Liver (tissue), 9 donors: ENCODE results near the gene SPECC1. TPM values are rescaled to one million over a fixed set of nuclear protein-coding genes. Genes with fewer than 3 reads are reported as not detected.

Experiments
- DNase-seq: peaks from one replicate; pipeline ENCODE4 v3.0.0-alpha.2; 2017; ENCODE audit warnings: low spot score
- H3K27ac ChIP-seq, 2 donors: one replicate each; pipeline ENCODE4 v1.7.0; 2013; ENCODE audit warnings: inconsistent platforms in 2 of 2, low read length in 2 of 2, control low read depth in 1 of 2, low read depth in 1 of 2, mild to moderate bottlenecking in 1 of 2
- H3K27me3 ChIP-seq, 4 donors: one replicate each; pipeline versions ENCODE4 v1.6.1 to v1.7.0; 2013; ENCODE audit warnings: low read length in 3 of 4, inconsistent platforms in 1 of 4, mild to moderate bottlenecking in 1 of 4, moderate library complexity in 1 of 4; ENCODE audit not compliant: control insufficient read depth in 4 of 4, insufficient read depth in 4 of 4
- H3K36me3 ChIP-seq, 4 donors: one replicate each; pipeline versions ENCODE4 v1.6.1 to v1.7.0; 2013; ENCODE audit warnings: low read length in 3 of 4, mild to moderate bottlenecking in 3 of 4, low read depth in 1 of 4, moderate library complexity in 1 of 4; ENCODE audit not compliant: control insufficient read depth in 4 of 4, insufficient read depth in 3 of 4
- H3K4me1 ChIP-seq, 4 donors: one replicate each; pipeline versions ENCODE4 v1.6.1 to v1.7.0; 2013; ENCODE audit warnings: low read length in 3 of 4, mild to moderate bottlenecking in 3 of 4, moderate library complexity in 1 of 4; ENCODE audit not compliant: control insufficient read depth in 4 of 4, insufficient read depth in 4 of 4
- H3K4me3 ChIP-seq, 3 donors: one replicate each; pipeline versions ENCODE4 v1.6.1 to v1.7.0; 2013; ENCODE audit warnings: low read length in 3 of 3, control low read depth in 1 of 3, low read depth in 1 of 3, mild to moderate bottlenecking in 1 of 3
- H3K9ac ChIP-seq, 2 donors: one replicate each; pipeline ENCODE4 v1.7.0; 2013; ENCODE audit warnings: low read length in 2 of 2, mild to moderate bottlenecking in 2 of 2, moderate library complexity in 2 of 2, control low read depth in 1 of 2, low read depth in 1 of 2
- H3K9me3 ChIP-seq, 4 donors: one replicate each; pipeline versions ENCODE4 v1.6.1 to v1.7.0; 2013; ENCODE audit warnings: low read length in 3 of 4; ENCODE audit not compliant: control insufficient read depth in 4 of 4
- EGR1 ChIP-seq, 2 donors: IDR thresholded peaks; 2 replicates each; pipeline ENCODE4 v1.6.1; 2016 to 2018; ENCODE audit warnings: antibody characterized with exemption in 2 of 2, low read depth in 2 of 2
- FOXA2 ChIP-seq: IDR thresholded peaks from 2 replicates; pipeline ENCODE4 v1.6.1; 2016; ENCODE audit warnings: antibody characterized with exemption
- GABPA ChIP-seq, 2 donors: IDR thresholded peaks in 1 of 2; conservative IDR thresholded peaks in 1 of 2; 2 replicates each; pipeline ENCODE4 v1.6.1; 2016; ENCODE audit warnings: antibody characterized with exemption in 2 of 2, mild to moderate bottlenecking in 1 of 2, moderate library complexity in 1 of 2
- HNF4G ChIP-seq: IDR thresholded peaks from 2 replicates; pipeline ENCODE4 v1.6.1; 2016; ENCODE audit warnings: antibody characterized with exemption
- JUND ChIP-seq, 2 donors: IDR thresholded peaks; 2 replicates each; pipeline ENCODE4 v1.6.1; 2016; ENCODE audit warnings: antibody characterized with exemption in 2 of 2
- NR2F2 ChIP-seq: IDR thresholded peaks from 2 replicates; pipeline ENCODE4 v1.6.1; 2016; ENCODE audit warnings: antibody characterized with exemption
- SP1 ChIP-seq: IDR thresholded peaks from 2 replicates; pipeline ENCODE4 v1.6.1; 2018; ENCODE audit warnings: antibody characterized with exemption, mild to moderate bottlenecking
- YY1 ChIP-seq: IDR thresholded peaks from 2 replicates; pipeline ENCODE4 v1.6.1; 2016; ENCODE audit warnings: antibody characterized with exemption, mild to moderate bottlenecking
- ZBTB33 ChIP-seq: IDR thresholded peaks from 2 replicates; pipeline ENCODE4 v1.6.1; 2016; ENCODE audit warnings: antibody characterized with exemption
- WGBS: extraction: QIAGEN DNeasy Blood & Tissue Kit; methylation state at CpG from one replicate; pipeline ENCODE4 v1.1.7; 2013; 5-methylcytosine and 5-hydroxymethylcytosine counted together
- polyA plus RNA-seq, 2 donors: library from polyadenylated mRNA; stranded (reverse) in 1 of 2; unstranded in 1 of 2; fragments of 200-250 nt in 1 of 2; fragments of >200 nt in 1 of 2; fragmentation: Nextera tagmentation in 1 of 2; extraction: Ambion mirVana in 1 of 2; gene quantifications; one replicate each; pipeline versions ENCODE4 v1.2.1 to v1.2.3, GENCODE V29; 2013 to 2015
- total RNA-seq, 2 donors: library from RNA; depleted of rRNA; stranded (reverse); fragments of >200 nt; gene quantifications; one replicate each; pipeline ENCODE4 v1.2.3, GENCODE V29; 2014
- TF ChIP-seq, protein P1 (sequence below): IDR thresholded peaks from 2 replicates; pipeline ENCODE4 v1.6.1; 2016; ENCODE audit warnings: antibody characterized with exemption
- TF ChIP-seq, protein P2 (sequence below): fragments of 150-350 bp; IDR thresholded peaks from 2 replicates; pipeline ENCODE4 v1.5.1; 2017; ENCODE audit warnings: improper control_type of control experiment, low read depth, low read length; ENCODE audit not compliant: missing input control
- TF ChIP-seq, protein P3 (sequence below): IDR thresholded peaks from 2 replicates; pipeline ENCODE4 v1.6.1; 2016; ENCODE audit warnings: antibody characterized with exemption
- donor health status: healthy.
- donor health status: healthy.
- donor health status: healthy.
- donor health status: healthy.
- donor health status: healthy.

SPECC1 gene
- total and polyA plus RNA-seq, 4 donors, result 0.36 to 70.3 (median 1.8) TPM

- Histone ChIP-seq H3K9me3 (peaks cover 0 to 4% (median 0%) of the 10 kb centered on the region in 4 donors), H3K36me3 (no peaks in the 10 kb centered on the region), H3K4me3 (no peak overlapping the region), H3K27me3 (peaks cover 0 to 10% (median 2%) of the 10 kb centered on the region in 4 donors), H3K27ac (no peak overlapping the region), H3K9ac (no peak overlapping the region), H3K4me1 (peaks cover 8 to 19% (median 11%) of the 10 kb centered on the region in 4 donors)
- no peak for DNase-seq
- 90% methylated on average over 11 of the region's 11 CpGs for WGBS
- no peak for TF ChIP-seq ZBTB33
- no peak for TF ChIP-seq JUND (IDR thresholded peaks at IDR 0.05)
- no peak for TF ChIP-seq YY1
- no peak for TF ChIP-seq FOXA2
- TF ChIP-seq, protein P1, sequence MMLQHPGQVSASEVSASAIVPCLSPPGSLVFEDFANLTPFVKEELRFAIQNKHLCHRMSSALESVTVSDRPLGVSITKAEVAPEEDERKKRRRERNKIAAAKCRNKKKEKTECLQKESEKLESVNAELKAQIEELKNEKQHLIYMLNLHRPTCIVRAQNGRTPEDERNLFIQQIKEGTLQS, result no peak
- no peak for TF ChIP-seq GABPA (IDR thresholded peaks at IDR 0.05 in 1 of 2, conservative IDR thresholded peaks at IDR 0.05 in 1 of 2)
- TF ChIP-seq, protein P2, sequence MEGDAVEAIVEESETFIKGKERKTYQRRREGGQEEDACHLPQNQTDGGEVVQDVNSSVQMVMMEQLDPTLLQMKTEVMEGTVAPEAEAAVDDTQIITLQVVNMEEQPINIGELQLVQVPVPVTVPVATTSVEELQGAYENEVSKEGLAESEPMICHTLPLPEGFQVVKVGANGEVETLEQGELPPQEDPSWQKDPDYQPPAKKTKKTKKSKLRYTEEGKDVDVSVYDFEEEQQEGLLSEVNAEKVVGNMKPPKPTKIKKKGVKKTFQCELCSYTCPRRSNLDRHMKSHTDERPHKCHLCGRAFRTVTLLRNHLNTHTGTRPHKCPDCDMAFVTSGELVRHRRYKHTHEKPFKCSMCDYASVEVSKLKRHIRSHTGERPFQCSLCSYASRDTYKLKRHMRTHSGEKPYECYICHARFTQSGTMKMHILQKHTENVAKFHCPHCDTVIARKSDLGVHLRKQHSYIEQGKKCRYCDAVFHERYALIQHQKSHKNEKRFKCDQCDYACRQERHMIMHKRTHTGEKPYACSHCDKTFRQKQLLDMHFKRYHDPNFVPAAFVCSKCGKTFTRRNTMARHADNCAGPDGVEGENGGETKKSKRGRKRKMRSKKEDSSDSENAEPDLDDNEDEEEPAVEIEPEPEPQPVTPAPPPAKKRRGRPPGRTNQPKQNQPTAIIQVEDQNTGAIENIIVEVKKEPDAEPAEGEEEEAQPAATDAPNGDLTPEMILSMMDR, result no peak
- TF ChIP-seq, protein P3, sequence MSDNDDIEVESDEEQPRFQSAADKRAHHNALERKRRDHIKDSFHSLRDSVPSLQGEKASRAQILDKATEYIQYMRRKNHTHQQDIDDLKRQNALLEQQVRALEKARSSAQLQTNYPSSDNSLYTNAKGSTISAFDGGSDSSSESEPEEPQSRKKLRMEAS, result no peak
- no peak for TF ChIP-seq HNF4G
These were observed 145.3 kb downstream of the SPECC1 start for GRCh38 chr17:20154286-20155000.

GRCh38 chr17:20155258-20156195 is 146.4 kb downstream of the SPECC1 start:
- peaks cover 8 to 19% (median 11%) of the 10 kb centered on the region in 4 donors for H3K4me1 ChIP-seq
- WGBS, result 14% methylated on average over 69 of the region's 69 CpGs
- peaks cover 0 to 10% (median 2%) of the 10 kb centered on the region in 4 donors for H3K27me3 ChIP-seq
- H3K4me3 ChIP-seq, result peak overlapping the region in 2 of 3 donors; percentile 48 to 61
- H3K36me3 ChIP-seq, result no peaks in the 10 kb centered on the region
- H3K9ac ChIP-seq, result no peak overlapping the region
- H3K27ac ChIP-seq, result peak overlapping the region in 1 of 2 donors; percentile 17
- TF ChIP-seq EGR1 (IDR thresholded peaks at IDR 0.05; ENCODE audit: low read depth in 2 of 2), result peak; percentile 34 to 71
- TF ChIP-seq GABPA (IDR thresholded peaks at IDR 0.05 in 1 of 2, conservative IDR thresholded peaks at IDR 0.05 in 1 of 2), result no peak
- TF ChIP-seq HNF4G, result no peak
- TF ChIP-seq, protein P2, result no peak
- TF ChIP-seq NR2F2, result no peak
- peak; percentile 42 for TF ChIP-seq SP1
- peak; percentile 97 for DNase-seq
- peaks cover 0 to 4% (median 0%) of the 10 kb centered on the region in 4 donors for H3K9me3 ChIP-seq
